Neural progenitor cell (in vitro differentiated cells): ENCODE results near the gene NEK6.

Experiments
- CTCF ChIP-seq: fragments of 200-600 bp; sonication (generic); IDR thresholded peaks from 2 replicates; pipeline ENCODE4 v1.5.1; 2017; ENCODE audit warnings: antibody characterized with exemption, mild to moderate bottlenecking
- EZH2phosphoT487 ChIP-seq: fragments of 200-600 bp; sonication (generic); IDR thresholded peaks from 2 replicates; pipeline ENCODE4 v1.6.1; 2017; ENCODE audit warnings: antibody characterized with exemption

- TF ChIP-seq CTCF (no peak), EZH2phosphoT487 (no peak)
These were observed 10.9 kb downstream of the NEK6 start for GRCh38 chr9:124268661-124269060.
